Hematopoietic multipotent progenitor cell treated with erythropoietin and hydrocortisone succinate and interleukin-3 and kit ligand, for 4 days (in vitro differentiated cells): ENCODE data around the gene PHIP.
A peak's percentile ranks its signal among the peaks of the same experiment; 100 is the strongest.

ENCODE experiments used
- DNase-seq: peaks from one replicate; pipeline ENCODE4 v3.0.0-alpha.2; 2015

Gene PHIP

DNA sequence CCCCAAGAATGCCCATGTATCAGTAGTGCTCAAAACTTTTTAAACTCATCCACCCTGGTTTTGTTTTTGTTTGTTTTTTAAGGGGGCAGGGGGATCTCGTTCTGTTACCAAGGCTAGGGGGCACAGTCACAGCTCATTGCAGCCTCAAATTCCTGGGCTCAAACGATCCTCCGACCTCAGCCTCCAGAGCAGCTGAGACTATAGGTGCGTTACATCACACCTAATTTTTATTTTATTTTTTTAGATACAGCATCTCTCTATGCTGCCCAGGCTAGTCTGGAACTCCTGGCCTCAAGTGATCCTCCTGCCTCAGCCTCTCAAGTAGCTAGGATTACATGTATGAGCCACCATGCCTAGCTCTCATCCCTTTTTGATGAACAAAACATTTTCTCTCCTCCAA, 11.2 kb downstream of the PHIP start:
- DNase-seq: no peak

DNA sequence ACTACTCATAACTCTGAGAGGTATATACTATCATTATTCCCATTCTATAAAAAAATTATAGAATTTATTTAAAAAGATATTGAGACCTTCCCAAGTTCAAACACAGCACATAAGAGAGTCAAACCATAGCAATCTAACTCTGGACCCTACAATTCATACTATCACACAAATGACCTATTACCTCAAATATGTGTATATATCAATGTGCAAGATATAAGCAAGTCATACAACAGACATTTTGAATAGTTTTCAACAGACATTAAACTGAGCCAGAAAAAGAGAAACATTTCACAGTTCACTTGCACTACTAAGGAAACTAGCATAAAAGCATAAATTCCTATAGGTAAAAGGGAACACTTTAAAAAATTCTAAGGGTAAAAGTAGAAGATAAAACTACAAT, 11.7 kb downstream of the PHIP start:
- no peak for DNase-seq

DNA sequence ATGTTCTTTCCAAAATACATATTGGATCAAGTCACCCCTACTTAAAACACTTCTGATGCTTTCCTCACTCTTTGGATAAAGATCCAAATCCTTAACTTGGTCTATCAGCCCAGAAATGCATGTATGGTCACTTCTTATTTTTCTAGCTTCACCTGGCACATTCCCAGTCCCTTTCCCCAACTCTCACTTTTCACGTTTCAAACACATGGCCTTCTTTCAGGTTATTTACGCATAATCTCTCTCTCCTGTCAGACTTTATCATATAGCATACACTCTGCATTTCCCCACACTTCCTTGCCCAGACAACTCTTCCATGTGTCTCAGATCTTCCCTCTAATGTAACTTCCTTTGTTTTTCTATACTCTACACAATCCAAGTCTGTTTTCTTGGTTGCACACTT, 12.8 kb downstream of the PHIP start:
- DNase-seq: no peak

DNA sequence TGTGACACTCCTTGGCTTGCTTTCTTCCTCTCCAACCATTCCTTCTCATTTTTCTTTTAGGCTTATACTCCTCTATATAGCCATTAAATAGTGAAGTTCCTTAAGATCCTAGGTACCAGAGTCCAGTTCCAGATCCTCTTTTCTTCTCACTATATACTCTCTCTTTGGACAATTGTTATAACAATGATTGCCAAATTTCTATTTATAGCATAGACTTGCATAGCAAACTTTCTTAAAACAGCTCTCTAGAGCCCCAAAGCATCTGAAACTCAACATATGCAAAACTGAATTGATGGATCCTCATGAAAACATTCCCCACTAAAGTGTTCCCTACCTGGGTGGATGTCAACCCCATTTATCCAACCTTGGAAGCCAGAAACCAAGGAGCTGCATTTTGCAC, 13.4 kb downstream of the PHIP start:
- DNase-seq: no peak

DNA sequence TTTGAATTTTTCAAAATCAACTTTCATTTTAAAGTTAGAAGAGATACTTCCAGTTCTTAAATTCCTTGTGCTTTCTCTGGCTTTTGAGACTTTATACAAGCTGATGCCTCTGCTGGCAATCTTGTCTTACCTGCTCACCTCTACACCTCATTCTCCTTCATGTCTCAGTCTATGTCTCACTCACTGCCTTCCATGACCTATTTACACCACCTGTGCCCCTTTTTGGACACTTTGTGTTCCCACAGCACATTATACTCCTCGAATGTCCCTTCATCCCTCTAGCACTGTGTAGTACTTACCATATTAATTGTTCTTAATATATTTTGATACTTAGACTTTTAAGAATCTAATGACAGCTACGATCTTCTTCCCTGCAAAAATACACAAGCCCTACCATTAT, 15.3 kb downstream of the PHIP start:
- DNase-seq: no peak

DNA sequence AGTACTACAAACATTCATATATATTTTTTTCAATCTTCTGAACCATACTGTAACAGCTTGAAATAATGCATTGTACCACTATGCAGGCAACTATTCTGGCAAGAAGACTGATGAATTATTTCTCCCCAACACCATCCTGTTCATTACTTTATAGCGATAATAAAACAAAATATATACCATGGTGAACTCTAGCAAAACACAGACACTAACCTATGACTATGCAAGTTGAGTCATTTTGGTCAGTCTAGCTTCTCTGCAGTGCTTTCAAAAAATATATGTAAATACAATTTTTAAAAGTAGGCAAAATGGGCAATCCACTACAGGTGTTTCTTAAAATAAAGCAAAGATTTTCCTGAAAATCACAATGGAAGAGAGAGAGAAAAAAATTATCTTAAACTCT, 20.3 kb downstream of the PHIP start:
- no peak for DNase-seq

DNA sequence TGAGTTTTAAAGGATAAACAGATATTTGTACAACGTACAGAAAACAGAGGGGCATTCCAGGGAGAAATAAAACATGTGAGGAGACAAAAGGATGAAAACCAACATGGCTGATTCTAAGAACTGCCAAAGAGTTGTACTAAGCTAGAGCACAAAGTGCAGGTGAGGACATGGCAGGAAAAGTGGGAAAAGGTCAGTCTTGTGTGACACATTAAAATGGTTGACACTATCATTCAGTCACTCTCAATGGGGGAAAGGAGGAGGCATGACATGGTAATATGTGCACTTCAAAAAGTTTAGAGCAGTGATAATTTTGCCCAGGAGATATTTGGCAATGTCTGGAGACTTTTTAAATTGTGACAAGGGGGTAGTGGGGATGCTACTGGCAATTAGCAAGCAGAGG, 21.8 kb downstream of the PHIP start:
- no peak for DNase-seq

DNA sequence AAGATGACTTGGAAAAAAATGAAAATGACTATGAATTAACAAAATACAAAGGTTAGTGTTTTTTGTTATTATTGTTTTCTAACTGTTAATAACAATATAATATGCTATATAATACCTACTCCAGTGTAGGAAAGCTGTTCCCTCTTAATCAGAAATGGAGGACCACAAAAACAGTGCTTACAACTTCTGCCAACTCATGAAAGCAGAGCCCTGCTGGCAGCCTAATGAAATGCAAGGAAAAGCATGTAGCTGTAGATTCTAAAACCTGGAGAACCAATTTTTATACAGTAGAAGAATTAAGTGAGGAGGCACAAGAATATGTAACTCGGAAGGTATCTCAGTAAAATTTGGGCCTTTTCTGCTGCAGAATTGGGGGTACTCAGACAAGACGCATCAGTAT, 29.4 kb downstream of the PHIP start:
- peak; percentile 67 for DNase-seq

DNA sequence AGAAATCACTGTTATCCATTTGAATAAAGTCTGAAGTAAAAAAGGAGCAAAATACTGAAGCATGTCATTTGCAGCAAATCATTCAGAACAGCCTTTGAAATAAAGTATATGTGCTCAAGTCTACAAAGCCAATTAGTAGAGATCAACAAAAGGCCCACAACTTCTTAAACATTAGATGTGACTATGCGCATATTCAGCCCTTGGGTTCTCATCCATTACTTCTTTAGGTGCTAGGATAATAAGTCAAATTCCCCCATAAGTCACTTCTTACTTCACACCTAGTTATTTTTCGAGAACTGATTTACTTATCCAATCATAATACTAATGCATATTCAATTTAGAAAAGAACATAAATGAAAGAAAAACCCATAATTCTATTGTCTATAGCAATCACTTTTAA, 31.0 kb downstream of the PHIP start:
- DNase-seq: no peak

DNA sequence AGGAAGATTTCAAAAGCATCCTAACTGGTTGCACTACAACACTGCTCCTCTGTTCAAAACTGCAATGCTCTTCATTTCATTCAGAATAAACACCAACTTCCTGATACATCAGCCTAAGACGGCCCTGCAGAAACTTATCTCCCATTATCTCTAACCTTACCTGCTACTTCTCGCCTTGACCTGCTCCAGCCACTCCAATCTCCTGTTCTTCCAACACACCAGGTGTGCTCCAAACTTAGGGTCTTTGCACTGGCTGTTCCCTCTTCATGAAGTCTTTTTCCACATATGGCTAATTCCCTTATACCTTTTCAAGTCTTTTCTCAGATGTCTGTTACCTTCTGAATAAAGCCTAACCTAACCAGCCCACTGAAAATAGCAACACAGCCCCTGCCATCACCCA, 32.1 kb downstream of the PHIP start:
- DNase-seq: no peak

DNA sequence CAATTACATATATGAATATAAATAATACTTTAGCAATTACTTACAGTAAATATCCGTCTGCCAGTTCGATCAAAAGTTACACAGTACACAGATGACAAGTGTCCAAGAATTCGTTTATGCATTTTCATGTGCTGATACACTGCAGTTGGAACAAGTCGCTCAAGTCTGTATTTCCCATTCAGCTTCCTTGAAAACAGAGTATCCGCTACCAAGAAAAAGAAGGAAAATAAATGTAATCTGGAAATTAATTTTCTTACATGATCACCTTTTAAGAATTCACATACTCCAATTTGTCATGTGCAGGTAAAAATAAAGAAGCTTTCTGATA, 35.3 kb downstream of the PHIP start:
- no peak for DNase-seq

DNA sequence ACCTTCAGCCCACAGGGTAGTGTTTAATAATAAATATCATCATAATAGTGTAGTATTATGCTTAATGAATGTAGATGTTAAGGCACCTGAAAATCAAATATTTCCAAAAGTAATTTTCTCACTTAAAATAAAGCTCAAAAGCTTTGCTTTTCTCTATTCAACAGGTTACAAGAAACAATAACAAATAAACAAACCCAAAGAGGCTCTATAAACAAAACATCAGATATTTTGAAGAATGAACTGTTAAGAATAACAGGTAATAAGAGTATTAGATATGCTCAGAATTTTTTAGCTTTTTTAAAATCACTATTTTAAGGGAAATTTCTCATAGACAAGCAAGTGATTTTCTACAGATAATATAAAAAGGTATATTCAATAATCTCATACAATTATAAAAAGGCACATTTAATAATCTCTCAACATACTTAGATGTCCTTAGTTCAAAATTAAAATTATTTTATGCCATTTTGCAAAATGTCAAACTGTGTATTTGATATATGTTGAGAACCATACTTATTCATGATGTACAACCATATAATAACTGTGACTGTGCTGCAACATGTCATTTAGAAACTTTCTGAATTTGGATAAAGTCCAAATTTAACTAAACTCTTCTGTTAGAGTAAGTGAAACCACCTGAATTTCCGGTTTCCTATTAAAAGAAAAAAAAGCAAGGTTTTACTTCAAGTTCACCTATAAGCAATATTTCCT, 35.8 kb downstream of the PHIP start:
- no peak for DNase-seq

DNA sequence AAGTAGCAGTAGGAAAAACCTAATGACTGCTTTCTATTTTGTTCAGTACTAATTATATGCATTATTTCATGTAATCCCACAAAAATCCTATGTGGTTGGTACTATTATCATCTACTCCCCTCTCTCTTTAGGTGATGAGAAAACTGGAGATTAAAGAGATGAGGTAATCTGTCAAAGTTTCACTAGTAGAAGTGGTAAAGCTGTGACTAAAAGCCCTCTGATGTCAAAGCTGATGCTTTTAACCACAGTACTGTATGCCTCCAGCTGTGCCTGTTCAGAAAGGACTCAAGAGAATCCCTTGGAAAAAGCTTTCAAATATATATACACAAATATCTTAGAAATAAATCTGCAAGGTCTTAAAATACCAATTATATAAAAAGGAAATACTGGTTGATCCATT, 38.0 kb downstream of the PHIP start:
- no peak for DNase-seq

DNA sequence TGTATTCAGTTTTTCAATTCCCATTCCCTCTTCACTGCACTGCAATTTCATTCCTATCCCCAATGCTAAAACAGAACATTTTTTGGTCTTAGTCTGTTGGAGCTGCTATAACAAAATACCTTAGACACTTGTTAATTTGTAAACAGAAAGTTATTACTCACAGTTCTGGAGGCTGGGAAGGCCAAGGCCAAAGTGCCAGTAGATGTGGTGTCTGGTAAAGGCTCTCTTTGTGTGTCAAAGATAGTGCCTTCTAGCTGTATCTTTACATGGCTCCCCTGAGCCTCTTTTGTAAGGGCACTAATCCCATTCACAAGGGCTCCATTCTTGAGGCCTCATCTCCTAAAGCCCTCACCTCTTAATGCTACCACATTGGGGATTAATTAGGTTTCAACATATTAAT, 40.0 kb downstream of the PHIP start:
- DNase-seq: no peak

DNA sequence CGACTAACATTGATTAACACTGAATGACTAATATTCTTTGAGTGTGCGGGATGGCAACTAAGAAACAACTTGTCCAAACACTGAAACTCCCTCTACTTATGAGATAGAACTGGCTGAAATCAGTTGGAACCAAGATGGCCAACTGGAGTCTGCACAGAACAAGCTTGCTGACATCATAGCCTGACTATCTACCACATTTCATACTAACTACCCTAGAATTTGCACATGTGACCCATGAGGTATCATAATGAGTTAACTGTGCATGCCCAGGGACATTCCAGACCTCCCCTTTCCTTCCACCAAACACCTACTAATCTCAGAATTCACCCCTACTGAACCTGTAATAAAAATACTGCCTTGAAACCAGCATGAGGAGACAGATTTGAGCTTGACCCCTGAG, 43.2 kb downstream of the PHIP start:
- no peak for DNase-seq

DNA sequence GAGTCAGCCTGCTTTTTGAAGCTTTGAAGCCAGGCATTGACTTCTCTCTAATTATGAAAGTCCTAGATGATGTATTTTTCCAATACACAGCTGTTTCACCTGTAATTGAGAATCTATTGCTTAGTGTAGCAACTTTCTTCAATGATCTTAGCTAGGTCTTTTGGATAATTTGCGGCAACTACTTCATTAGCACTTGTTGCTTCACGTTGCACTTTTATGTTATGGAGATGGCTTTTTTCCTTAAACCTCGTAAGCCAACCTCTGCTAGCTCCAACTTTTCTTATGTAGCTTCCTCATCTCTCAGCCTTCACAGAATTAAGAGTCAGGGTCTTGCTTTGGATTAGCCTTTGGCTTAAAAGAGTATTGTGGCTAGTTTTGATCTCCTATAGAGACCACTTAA, 44.8 kb downstream of the PHIP start:
- DNase-seq: no peak

DNA sequence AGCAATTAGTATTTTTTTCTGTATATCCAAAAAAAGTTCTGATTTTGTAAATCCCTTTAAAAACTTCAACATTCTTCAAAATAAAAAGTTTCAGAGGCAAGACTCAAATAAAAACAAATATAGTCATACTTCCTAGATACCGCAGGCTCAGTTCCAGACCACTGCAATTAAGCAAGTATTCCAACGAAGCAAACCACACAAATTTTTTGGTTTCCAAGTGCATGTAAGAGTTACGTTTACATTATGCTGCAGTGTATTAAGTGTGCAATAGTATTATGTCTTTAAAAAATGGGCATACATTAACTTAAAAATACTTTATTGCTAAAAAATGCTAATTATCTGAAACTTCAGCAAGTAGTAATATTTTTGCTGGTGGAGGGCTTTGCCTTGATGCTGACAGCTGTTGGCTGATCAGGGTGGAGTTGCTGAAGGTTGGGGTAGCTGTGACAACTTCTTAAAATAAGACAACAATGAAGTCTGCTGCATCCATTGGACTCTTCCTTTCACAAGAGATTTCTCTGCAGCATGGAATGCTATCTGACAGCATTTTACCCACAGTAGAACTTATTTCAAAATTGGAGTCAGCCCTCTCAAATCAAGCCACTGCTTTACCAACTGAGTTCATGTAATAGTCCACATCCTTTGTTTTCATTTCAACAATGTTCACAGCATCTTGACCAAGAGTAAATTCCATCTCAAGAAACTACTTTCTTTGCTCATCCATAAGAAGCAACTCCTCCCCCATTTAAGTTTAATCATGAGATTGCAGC, 46.0 kb downstream of the PHIP start:
- peak; percentile 41 for DNase-seq

DNA sequence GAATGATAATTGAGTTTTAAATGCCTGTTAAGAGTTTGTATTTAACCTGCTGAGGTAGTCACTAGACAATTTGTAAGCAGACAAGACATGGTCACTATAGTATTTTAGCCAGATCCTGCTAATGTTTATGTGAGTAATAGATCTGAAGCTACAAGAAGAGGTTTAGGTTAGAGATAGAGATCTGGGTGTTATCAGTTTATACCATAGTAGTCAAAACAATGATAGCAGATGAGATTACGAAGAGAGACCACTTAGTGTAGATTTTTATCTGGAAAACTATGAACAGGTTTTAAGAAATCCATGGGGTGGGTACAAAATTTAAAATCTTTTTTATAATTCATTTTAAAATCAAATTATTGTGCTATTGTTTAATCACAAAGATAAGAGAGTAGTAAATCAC, 47.5 kb downstream of the PHIP start:
- peak; percentile 36 for DNase-seq

DNA sequence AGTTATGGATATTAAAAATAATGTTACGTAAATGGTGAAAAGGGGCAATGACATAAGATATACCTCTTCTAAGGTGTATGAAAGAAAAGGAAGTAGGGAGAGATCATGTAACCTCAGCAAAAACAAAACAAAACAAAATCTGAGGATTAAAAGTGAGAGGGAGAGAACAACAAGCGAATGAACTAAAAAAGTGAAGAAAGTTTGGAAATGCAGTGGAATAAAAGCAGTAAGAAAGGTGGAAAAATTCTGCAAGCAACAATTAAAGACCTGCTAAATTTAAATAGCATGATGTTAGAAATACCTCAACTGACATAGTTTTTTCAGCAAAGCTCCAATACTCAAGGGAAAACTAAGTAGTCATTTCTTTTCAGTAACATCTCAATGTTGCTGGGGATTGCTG, 48.0 kb downstream of the PHIP start:
- DNase-seq: no peak

DNA sequence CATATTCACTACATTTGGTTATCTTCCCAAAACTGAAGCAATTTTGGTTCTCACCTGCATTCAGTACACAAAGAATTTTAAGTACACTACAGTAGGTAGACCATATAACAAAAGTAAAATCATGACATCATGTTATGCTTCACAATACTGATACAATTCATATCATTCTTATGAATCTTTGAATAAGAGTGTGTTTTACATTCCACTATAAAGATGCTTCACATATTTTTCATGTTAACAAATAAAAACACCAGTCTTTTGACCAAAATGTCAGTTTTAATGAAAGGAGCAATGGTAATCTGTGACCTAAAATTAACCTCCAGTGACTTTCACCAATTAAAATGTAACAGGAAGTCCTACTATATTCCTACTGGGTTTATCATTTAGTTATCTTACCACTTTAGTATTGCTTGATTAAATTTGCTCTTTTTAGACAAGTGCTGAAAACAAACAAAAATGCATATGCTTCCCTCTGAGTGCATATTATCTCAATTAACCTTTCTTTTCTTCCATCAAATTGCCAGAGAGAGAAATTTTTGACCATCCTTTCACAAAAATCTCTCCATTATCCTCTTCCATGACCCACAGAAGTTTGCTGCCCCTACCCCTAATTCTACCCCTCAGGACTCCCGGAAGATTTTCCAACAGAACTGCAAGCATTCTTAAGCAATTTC, 49.3 kb downstream of the PHIP start:
- DNase-seq: no peak

DNA sequence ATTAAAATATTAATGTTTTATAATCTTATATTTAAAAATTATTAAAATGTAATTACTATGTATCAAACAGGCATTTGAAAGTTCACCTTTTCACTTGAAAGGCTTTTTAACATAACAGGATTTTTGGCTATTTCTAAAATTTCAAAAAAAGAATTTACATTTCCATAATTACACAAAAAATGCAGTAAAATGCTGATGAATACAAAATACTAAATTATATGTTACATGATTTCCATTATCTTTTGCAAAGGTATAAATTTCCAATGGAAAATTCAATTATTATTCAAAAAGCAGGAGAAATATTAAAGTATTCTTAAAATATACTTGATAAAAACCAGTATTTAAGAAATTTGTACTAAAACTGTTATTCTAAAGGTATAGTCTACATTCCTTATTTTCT, 66.1 kb downstream of the PHIP start:
- no peak for DNase-seq

DNA sequence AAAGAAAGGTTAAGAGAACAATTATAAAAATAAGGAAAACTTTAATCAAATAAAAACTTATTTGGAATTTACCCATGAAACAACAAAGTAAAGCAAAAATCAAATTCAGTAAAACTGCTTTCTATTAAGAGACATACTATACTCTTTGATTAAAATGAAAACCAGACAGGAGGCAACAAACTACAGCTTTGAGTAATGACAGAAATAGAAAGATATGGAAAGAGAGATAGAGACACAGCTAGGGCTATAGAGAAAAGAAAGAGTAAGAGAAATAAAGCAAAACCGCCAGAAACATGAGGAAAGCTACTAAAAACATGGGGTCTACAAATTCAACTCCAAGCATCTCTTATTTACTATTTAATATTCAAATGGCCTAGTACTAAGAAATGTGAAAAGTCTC, 67.6 kb downstream of the PHIP start:
- DNase-seq: no peak

DNA sequence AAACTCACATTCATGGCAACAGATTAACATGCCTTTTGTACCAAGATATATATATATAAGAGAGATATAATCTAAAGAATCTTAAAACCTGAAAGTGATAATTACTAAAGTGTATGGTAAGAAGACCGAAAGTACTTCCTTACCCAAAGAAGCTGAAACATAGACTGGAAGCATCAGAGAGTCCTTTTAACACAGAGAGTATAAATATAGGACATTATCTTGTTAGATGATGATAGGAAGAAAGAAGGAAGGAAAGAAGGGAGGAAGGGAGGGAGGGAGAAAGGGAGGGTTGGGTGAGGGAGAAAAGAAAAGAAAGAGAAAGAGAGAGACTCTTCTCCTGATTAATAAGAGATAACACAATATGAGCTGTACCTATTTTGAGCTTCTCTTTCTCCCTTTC, 68.2 kb downstream of the PHIP start:
- no peak for DNase-seq

DNA sequence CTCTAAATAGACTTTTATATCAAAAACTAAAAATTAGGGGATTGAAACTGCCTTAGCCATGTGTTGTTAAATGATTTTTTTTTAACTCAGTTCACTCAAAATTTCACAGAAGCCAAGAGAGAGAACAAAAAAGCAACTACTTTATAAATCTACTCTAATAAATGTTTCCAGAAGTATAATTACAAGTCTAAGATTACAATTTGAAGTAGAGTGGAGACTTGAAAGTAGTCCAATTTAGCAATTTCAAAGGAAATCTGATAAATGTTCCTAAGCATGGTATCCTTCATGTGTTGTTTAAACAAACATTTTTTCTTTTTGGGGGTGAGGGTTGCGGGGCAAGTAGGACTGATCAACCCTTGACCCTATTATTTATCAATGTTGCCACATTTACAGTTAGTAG, 72.6 kb downstream of the PHIP start:
- DNase-seq: no peak

DNA sequence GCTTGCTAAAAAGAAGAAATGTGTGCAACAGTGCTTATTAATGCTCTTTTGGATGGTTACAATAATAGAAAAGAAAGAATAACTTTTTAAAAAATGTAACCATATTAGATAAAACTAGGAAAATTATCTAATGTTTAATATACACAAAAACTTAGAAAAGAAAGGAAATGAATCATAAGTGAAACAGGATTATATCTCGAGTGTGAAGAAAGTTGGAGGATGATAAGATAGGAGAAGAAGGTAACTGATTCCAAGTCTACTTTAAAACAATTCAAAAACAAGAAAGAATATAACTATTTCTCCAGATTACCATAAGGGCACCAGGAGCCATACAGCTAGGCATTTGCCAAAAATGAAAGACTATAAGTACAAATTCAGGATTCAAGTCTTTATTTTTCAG, 73.0 kb downstream of the PHIP start:
- no peak for DNase-seq
